K562 (cell line): ENCODE data around the gene SP2. TPM values are rescaled to one million over a fixed set of nuclear protein-coding genes. Genes with fewer than 3 reads are reported as not detected.
A peak's percentile ranks its signal among the peaks of the same experiment; 100 is the strongest.

Experiments used
- ARHGAP35 ChIP-seq: fragments of 450-650 bp; IDR thresholded peaks from 2 replicates; pipeline ENCODE4 v1.6.1; 2018; ENCODE audit not compliant: partially characterized antibody
- ARID1B ChIP-seq: fragments of 450-650 bp; IDR thresholded peaks from 2 replicates; pipeline ENCODE4 v1.6.1; 2016; ENCODE audit warnings: antibody characterized with exemption, mild to moderate bottlenecking, inconsistent platforms
- ATF1 ChIP-seq, 2 experiments: fragments of 450-650 bp in 1 of 2; IDR thresholded peaks; 2 replicates each; pipeline ENCODE4 v1.6.1; 2016; ENCODE audit warnings: missing compliant biosample characterization in 1 of 2, missing genetic modification characterization in 1 of 2
- BCLAF1 ChIP-seq, 2 experiments: fragments of 450-650 bp in 1 of 2; IDR thresholded peaks; 2 replicates each; pipeline ENCODE4 v1.6.1; 2011 to 2017; ENCODE audit warnings: low read depth in 2 of 2, antibody characterized with exemption in 1 of 2, borderline replicate concordance in 1 of 2, low read length in 1 of 2, mild to moderate bottlenecking in 1 of 2, mixed read lengths in 1 of 2; ENCODE audit not compliant: control insufficient read depth in 1 of 2
- BRCA1 ChIP-seq, 2 experiments: fragments of 450-650 bp in 1 of 2; sonication (generic) in 1 of 2; formaldehyde crosslinking in 1 of 2; IDR thresholded peaks; 2 replicates each; pipeline versions ENCODE4 v1.5.0 to v1.6.1; 2017 to 2020; ENCODE audit warnings: mild to moderate bottlenecking in 1 of 2, missing genetic modification reagents in 1 of 2
- CBFA2T3 ChIP-seq: fragments of 450-650 bp; IDR thresholded peaks from 2 replicates; pipeline ENCODE4 v1.6.1; 2017
- CHCHD3 ChIP-seq: fragments of 250-450 bp; sonication (Bioruptor Pico); IDR thresholded peaks from 2 replicates; pipeline ENCODE4 v2.1.2; 2022; ENCODE audit warnings: mild to moderate bottlenecking
- COPS2 ChIP-seq: fragments of 450-650 bp; conservative IDR thresholded peaks from 2 replicates; pipeline ENCODE4 v1.6.1; 2016; ENCODE audit warnings: mild to moderate bottlenecking, moderate library complexity
- CSDE1 ChIP-seq, 2 experiments: fragments of 450-650 bp; IDR thresholded peaks; 2 replicates each; pipeline ENCODE4 v1.6.1; 2016; ENCODE audit warnings: mild to moderate bottlenecking in 1 of 2
- KLF16 ChIP-seq: IDR thresholded peaks from 2 replicates; pipeline ENCODE4 v1.6.1; 2016; ENCODE audit warnings: antibody characterized with exemption
- MTA1 ChIP-seq: fragments of 450-650 bp; IDR thresholded peaks from 2 replicates; pipeline ENCODE4 v1.6.1; 2017; ENCODE audit warnings: borderline replicate concordance
- NR2C2 ChIP-seq, 2 experiments: fragments of 200-800 bp in 1 of 2; sonication (Bioruptor generic) in 1 of 2; sonication (generic) in 1 of 2; formaldehyde crosslinking in 1 of 2; IDR thresholded peaks; 2 replicates each; pipeline versions ENCODE4 v1.6.1 to v1.8.0; 2016 to 2022; ENCODE audit warnings: mild to moderate bottlenecking in 1 of 2, missing compliant biosample characterization in 1 of 2, missing genetic modification characterization in 1 of 2, missing genetic modification reagents in 1 of 2
- PHB2 ChIP-seq: fragments of 450-650 bp; IDR thresholded peaks from 2 replicates; pipeline ENCODE4 v1.6.1; 2017; ENCODE audit warnings: low read depth
- RFX1 ChIP-seq: fragments of 450-650 bp; IDR thresholded peaks from 2 replicates; pipeline ENCODE4 v1.6.1; 2016; ENCODE audit warnings: mild to moderate bottlenecking, moderate library complexity
- SAFB2 ChIP-seq: fragments of 200-400 bp; formaldehyde crosslinking; IDR thresholded peaks from 2 replicates; pipeline ENCODE4 v1.6.1; 2018; ENCODE audit warnings: borderline replicate concordance, low read length, low read depth, moderate library complexity; ENCODE audit not compliant: severe bottlenecking
- SMAD1 ChIP-seq: fragments of 150-350 bp; IDR thresholded peaks from 2 replicates; pipeline ENCODE4 v1.6.1; 2014; ENCODE audit warnings: low read length, low read depth; ENCODE audit not compliant: partially characterized antibody
- TFAM ChIP-seq: fragments of 250-450 bp; sonication (Bioruptor Pico); conservative IDR thresholded peaks from 2 replicates; pipeline ENCODE4 v1.5.0; 2021; ENCODE audit warnings: mild to moderate bottlenecking, moderate library complexity
- ZNF280A ChIP-seq: fragments of 450-650 bp; IDR thresholded peaks from 2 replicates; pipeline ENCODE4 v1.6.1; 2018; ENCODE audit warnings: mild to moderate bottlenecking, low read depth; ENCODE audit not compliant: partially characterized antibody
- polyA plus RNA-seq, 8 experiments: library from polyadenylated mRNA; depleted of rRNA in 4 of 8; stranded (reverse) in 5 of 8; unstranded in 3 of 8; fragments of >200 nt; fragmentation: Nextera tagmentation in 2 of 8; fragmentation: Illumina TruSeq in 1 of 8; extraction: Ambion mirVana in 2 of 8; extraction: Trizol in 1 of 8; gene quantifications; 2 replicates each; pipeline versions ENCODE4 v1.2.1 to v1.2.3, GENCODE V29; 2011 to 2014; ENCODE audit warnings: inconsistent platforms in 1 of 8, missing spikeins in 1 of 8
- total RNA-seq, 7 experiments: library from RNA; depleted of rRNA in 6 of 7; stranded (reverse); fragments of >200 nt in 6 of 7; fragmentation: Illumina TruSeq in 2 of 7; extraction: Trizol in 2 of 7; gene quantifications; 2 replicates each; pipeline versions ENCODE4 v1.2.1 to v1.2.3, GENCODE V29; 2011 to 2021; ENCODE audit warnings: low replicate concordance in 1 of 7
- TF ChIP-seq, protein P1 (sequence below): fragments of 450-650 bp; formaldehyde crosslinking; conservative IDR thresholded peaks from 2 replicates; pipeline ENCODE4 v1.4.0; 2022; ENCODE audit warnings: mild to moderate bottlenecking, missing genetic modification characterization
- TF ChIP-seq, protein P2 (sequence below): conservative IDR thresholded peaks from 2 replicates; pipeline ENCODE4 v1.6.1; 2011; ENCODE audit warnings: low read depth, mild to moderate bottlenecking, low read length; ENCODE audit not compliant: control insufficient read depth

SP2 gene
- total and polyA plus RNA-seq, 9 of the 15 experiments (the other 6 are each of a cell fraction or from before 2014, with no cell fraction given) = 0.77 to 22.3 (median 2.3) TPM

DNA sequence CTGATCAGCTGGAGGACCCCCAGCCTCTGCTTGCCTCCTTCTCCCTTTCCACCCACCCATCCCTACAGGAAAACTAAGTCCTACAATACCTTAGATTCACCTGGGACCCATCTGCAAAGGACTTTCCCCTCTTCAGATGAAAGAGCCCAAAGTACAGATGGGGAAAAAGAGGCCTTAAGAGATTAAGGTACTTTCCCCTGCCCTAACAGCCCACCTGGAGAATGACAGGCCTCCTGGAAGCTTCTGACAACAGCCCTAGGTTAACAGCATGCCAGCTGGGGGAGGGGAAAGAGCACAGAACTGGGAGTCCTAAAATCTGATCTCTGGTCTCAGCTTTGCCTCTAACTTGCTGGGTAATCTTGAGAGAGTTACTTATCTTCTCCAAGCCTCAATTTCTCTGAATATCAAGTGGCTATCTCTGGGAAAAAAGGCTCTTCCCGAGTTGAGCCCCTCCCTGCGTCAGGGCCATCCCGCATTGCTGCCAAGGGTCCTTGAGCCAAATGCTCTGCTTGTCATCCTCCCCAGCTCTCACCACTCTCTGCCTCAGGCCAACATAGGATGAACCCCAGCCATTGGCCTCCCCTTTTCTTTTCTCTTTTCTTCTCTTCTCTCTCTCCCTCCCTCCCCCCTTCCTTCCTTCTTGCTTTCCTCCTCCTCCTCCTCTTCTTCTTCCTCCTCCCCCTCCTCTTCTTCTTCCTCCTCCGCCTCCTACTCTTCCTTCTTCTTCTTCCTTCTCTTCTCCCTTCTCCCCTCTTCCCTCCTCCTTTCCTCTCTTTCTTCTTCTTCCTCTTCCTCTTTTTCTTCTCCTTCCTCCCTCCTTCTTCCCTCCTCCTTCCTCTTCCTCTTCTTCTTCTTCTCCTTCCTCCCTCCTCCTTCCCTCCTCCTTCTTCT lies 22.6 kb upstream of the SP2 start (continued):
- peak in 1 of 2 experiments; percentile 16; a peak in 1 of 4 replicates for TF ChIP-seq BCLAF1 (IDR thresholded peaks at IDR 0.05; ENCODE audit: borderline replicate concordance in 1 of 2, control insufficient read depth in 1 of 2, low read depth in 2 of 2, low read length in 1 of 2)
- no peak for TF ChIP-seq NR2C2 (CRISPR knock-in tag; IDR thresholded peaks at IDR 0.05)
- TF ChIP-seq NR2C2 (tag; IDR thresholded peaks at IDR 0.05) = no peak
- TF ChIP-seq KLF16 = no peak
- no peak for TF ChIP-seq TFAM (CRISPR knock-in tag)
- TF ChIP-seq ATF1 (CRISPR knock-in tag; IDR thresholded peaks at IDR 0.05) = no peak
- no peak for TF ChIP-seq ATF1 (tag; IDR thresholded peaks at IDR 0.05)
- TF ChIP-seq SAFB2 = no peak
- TF ChIP-seq RFX1 = no peak
- 0 out of 2 replicates have a peak, but pooled peaks have one; percentile 42 for TF ChIP-seq PHB2
- peak; percentile 86 for TF ChIP-seq MTA1
- peak; percentile 31 for TF ChIP-seq ARHGAP35
- no peak for TF ChIP-seq CSDE1 (IDR thresholded peaks at IDR 0.05)
- TF ChIP-seq BRCA1 (IDR thresholded peaks at IDR 0.05) = no peak
- no peak for TF ChIP-seq BRCA1 (CRISPR knock-in tag; IDR thresholded peaks at IDR 0.05)
- no peak for TF ChIP-seq ARID1B
- TF ChIP-seq, protein P1, sequence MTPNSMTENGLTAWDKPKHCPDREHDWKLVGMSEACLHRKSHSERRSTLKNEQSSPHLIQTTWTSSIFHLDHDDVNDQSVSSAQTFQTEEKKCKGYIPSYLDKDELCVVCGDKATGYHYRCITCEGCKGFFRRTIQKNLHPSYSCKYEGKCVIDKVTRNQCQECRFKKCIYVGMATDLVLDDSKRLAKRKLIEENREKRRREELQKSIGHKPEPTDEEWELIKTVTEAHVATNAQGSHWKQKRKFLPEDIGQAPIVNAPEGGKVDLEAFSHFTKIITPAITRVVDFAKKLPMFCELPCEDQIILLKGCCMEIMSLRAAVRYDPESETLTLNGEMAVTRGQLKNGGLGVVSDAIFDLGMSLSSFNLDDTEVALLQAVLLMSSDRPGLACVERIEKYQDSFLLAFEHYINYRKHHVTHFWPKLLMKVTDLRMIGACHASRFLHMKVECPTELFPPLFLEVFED (CRISPR knock-in tag) = peak; percentile 66; the same call in 1 of the 2 replicates
- no peak for TF ChIP-seq CHCHD3 (CRISPR knock-in tag)
- no peak for TF ChIP-seq SMAD1
- TF ChIP-seq, protein P2, sequence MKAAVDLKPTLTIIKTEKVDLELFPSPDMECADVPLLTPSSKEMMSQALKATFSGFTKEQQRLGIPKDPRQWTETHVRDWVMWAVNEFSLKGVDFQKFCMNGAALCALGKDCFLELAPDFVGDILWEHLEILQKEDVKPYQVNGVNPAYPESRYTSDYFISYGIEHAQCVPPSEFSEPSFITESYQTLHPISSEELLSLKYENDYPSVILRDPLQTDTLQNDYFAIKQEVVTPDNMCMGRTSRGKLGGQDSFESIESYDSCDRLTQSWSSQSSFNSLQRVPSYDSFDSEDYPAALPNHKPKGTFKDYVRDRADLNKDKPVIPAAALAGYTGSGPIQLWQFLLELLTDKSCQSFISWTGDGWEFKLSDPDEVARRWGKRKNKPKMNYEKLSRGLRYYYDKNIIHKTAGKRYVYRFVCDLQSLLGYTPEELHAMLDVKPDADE = no peak
- no peak for TF ChIP-seq CBFA2T3
- TF ChIP-seq ZNF280A = no peak
- no peak for TF ChIP-seq COPS2
